Measurements from ENCODE around the gene LHFPL6. TPM values are rescaled to one million over a fixed set of nuclear protein-coding genes. Genes with fewer than 3 reads are reported as not detected.
A peak's percentile ranks its signal among the peaks of the same experiment; 100 is the strongest.

Gene LHFPL6
- total and polyA plus RNA-seq, 2 experiments from 2014 or later = 91.2 to 111 TPM

DNA sequence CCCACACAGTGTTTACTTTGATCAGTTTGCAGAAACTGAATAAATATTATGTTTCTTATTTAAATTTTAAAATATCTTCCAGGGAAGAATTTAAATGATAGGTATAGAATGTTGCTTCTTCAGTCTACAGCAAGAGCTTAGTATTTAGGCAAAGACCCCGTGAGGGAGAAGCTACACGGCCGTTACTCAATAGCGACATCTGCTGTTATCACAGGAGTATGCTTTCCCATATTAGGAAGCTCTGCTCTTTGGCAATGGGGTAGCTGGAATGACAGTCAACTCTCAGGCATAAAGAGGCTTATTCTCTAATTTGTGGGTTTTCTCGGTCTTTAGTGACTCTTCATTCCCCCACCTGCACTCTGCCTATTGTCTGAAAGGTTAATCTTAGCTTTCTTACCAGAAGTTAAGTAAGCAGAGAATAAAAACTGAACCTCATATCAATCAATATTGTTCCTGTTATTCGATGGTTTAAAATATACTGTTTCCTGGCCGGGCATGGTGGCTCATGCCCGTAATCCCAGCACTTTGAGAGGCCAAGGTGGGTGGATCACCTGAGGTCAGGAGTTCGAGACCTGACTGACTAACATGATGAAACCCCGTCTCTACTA lies 13.2 kb upstream of the LHFPL6 start:
- Histone ChIP-seq H3K27me3 (replicated peaks; ENCODE audit: insufficient read depth) (no peaks in the 10 kb centered on the region; the same call in 1 of the 2 replicates), H3K9ac (no peak overlapping the region), H3K9me2 (ENCODE audit: insufficient read depth) (no peaks in the 10 kb centered on the region), H3K4me2 (ENCODE audit: unreplicated experiment) (no peak overlapping the region), H3F3A (ENCODE audit: insufficient read depth) (no peaks in the 10 kb centered on the region), H3K36me3 (ENCODE audit: low read depth) (no peaks in the 10 kb centered on the region), H4K20me1 (ENCODE audit: insufficient read depth) (no peaks in the 10 kb centered on the region), H3K79me2 (ENCODE audit: insufficient read depth) (no peaks in the 10 kb centered on the region), H3K9me3 (ENCODE audit: low read depth) (no peaks in the 10 kb centered on the region), H3K4me1 (ENCODE audit: insufficient read depth) (no peaks in the 10 kb centered on the region), H2AFZ (no peak overlapping the region), H3K4me3 (no peak overlapping the region), H3K27ac (no peak overlapping the region)
- WGBS, 2 experiments (ENCODE audit: low coverage in 1 of 2, low lambda C conversion rate in 2 of 2, missing lambda C conversion rate in 2 of 2) = 31 to 36% methylated on average over 10 of the region's 10 CpGs
- in situ Hi-C loops (cut with MboI) = loop anchor here (5.0 to 25.0 kb wide), 3 partner anchors 329 to 579 kb away; partner anchors contain the start of genes NHLRC3 and PROSER1
- DNase-seq = peak; percentile 74
- TF ChIP-seq EZH2 (IDR thresholded peaks at IDR 0.05; ENCODE audit: insufficient read depth, poor library complexity, severe bottlenecking) (no peak), EZH2phosphoT487 (IDR thresholded peaks at IDR 0.05; ENCODE audit: insufficient read depth, low read depth) (no peak)

GRCh38 chr13:39612023-39612637 lies 9.1 kb upstream of the LHFPL6 start:
- Histone ChIP-seq H3F3A (ENCODE audit: insufficient read depth) (no peaks in the 10 kb centered on the region), H3K4me2 (ENCODE audit: unreplicated experiment) (no peak overlapping the region), H3K9ac (no peak overlapping the region), H3K9me2 (ENCODE audit: insufficient read depth) (no peaks in the 10 kb centered on the region), H4K20me1 (ENCODE audit: insufficient read depth) (no peaks in the 10 kb centered on the region), H2AFZ (no peak overlapping the region), H3K9me3 (ENCODE audit: low read depth) (no peaks in the 10 kb centered on the region), H3K36me3 (ENCODE audit: low read depth) (no peaks in the 10 kb centered on the region), H3K27me3 (replicated peaks; ENCODE audit: insufficient read depth) (no peaks in the 10 kb centered on the region), H3K79me2 (ENCODE audit: insufficient read depth) (no peaks in the 10 kb centered on the region), H3K27ac (no peak overlapping the region), H3K4me1 (ENCODE audit: insufficient read depth) (no peaks in the 10 kb centered on the region), H3K4me3 (no peak overlapping the region)
- in situ Hi-C loops (cut with MboI) = loop anchor here (25.0 kb wide), 2 partner anchors 325 to 575 kb away; partner anchors contain the start of genes NHLRC3 and PROSER1
- peak; percentile 74 for DNase-seq
- 40 to 46% methylated on average over 5 of the region's 5 CpGs for WGBS, 2 experiments (ENCODE audit: low coverage in 1 of 2, low lambda C conversion rate in 2 of 2, missing lambda C conversion rate in 2 of 2)
- TF ChIP-seq EZH2phosphoT487 (IDR thresholded peaks at IDR 0.05; ENCODE audit: insufficient read depth, low read depth) (no peak), EZH2 (IDR thresholded peaks at IDR 0.05; ENCODE audit: insufficient read depth, poor library complexity, severe bottlenecking) (no peak)

DNA sequence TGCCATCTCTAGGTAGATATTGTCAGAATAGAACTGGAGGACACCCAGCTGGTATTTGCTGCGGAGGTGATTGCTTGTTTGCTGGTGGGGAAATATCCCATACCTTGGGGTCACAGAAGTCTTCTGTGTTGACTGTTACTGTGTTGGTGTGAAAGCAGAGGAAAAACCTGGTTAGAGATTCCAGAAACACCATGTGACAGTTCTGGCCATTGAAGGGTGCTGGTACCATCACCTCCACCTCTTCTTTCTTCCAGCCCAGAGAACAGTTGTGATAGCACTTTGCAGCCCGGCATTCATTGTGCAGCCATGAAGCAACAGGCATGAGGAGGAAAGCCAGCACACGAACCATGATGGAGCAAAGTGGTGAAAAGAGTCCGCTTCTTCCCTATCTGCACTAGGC lies 4.9 kb upstream of the LHFPL6 start:
- Histone ChIP-seq H3K9ac (no peak overlapping the region), H3K79me2 (ENCODE audit: insufficient read depth) (no peaks in the 10 kb centered on the region), H3K36me3 (ENCODE audit: low read depth) (no peaks in the 10 kb centered on the region), H3K4me3 (no peak overlapping the region), H3K9me2 (ENCODE audit: insufficient read depth) (no peaks in the 10 kb centered on the region), H2AFZ (no peak overlapping the region), H3F3A (ENCODE audit: insufficient read depth) (no peaks in the 10 kb centered on the region), H3K4me2 (ENCODE audit: unreplicated experiment) (no peak overlapping the region), H3K4me1 (ENCODE audit: insufficient read depth) (no peaks in the 10 kb centered on the region), H3K9me3 (ENCODE audit: low read depth) (no peaks in the 10 kb centered on the region), H3K27me3 (replicated peaks; ENCODE audit: insufficient read depth) (no peaks in the 10 kb centered on the region), H4K20me1 (ENCODE audit: insufficient read depth) (no peaks in the 10 kb centered on the region), H3K27ac (no peak overlapping the region)
- TF ChIP-seq EZH2phosphoT487 (IDR thresholded peaks at IDR 0.05; ENCODE audit: insufficient read depth, low read depth) (no peak), EZH2 (IDR thresholded peaks at IDR 0.05; ENCODE audit: insufficient read depth, poor library complexity, severe bottlenecking) (no peak)
- 78 to 87% methylated on average over 4 of the region's 4 CpGs for WGBS, 2 experiments (ENCODE audit: low coverage in 1 of 2, low lambda C conversion rate in 2 of 2, missing lambda C conversion rate in 2 of 2)
- no peak for DNase-seq
- in situ Hi-C loops (cut with MboI) = loop anchor here (10.0 to 25.0 kb wide), 3 partner anchors 183 to 571 kb away; partner anchors contain the start of genes NHLRC3 and PROSER1

DNA sequence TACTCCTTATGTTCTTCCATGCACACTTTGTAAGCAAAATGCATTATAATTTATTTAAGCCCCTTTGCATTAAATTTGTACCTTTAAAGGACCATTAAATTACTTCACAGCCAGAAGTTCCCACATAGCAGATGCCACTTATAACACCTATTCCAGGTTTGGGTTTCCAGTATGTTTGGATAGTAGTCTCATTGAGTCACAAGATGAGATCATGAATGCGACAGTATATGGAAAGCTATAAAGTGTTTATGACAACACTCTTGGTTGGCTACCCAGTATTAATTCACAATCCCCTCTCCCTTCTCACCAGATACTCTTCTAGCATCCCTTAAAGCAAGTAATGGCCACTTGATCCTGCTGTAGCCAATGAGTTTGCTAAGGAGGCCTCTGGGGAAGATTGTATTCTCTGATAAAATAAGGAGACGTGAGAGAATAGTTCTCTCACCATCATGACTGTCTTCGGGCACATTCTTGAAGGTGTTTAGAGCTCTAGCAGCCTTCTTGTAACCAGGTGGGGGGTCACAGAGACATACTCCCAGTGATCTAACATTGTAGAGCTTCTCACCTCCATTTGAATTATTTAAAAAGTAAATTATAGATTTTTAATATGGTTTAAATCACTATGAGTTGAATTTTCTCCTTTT lies 2.8 kb upstream of the LHFPL6 start:
- H3F3A ChIP-seq (ENCODE audit: insufficient read depth) = no peaks in the 10 kb centered on the region
- WGBS, 2 experiments (ENCODE audit: low coverage in 1 of 2, low lambda C conversion rate in 2 of 2, missing lambda C conversion rate in 2 of 2) = 82 to 85% methylated on average over 3 of the region's 3 CpGs
- H3K9me2 ChIP-seq (ENCODE audit: insufficient read depth) = no peaks in the 10 kb centered on the region
- peaks cover 16% of the 10 kb centered on the region for H3K79me2 ChIP-seq (ENCODE audit: insufficient read depth)
- in situ Hi-C loops (cut with MboI) = loop anchor here (10.0 to 25.0 kb wide), 3 partner anchors 181 to 568 kb away; partner anchors contain the start of genes NHLRC3 and PROSER1
- no peaks in the 10 kb centered on the region for H3K9me3 ChIP-seq (ENCODE audit: low read depth)
- no peaks in the 10 kb centered on the region for H3K27me3 ChIP-seq (replicated peaks; ENCODE audit: insufficient read depth)
- H3K36me3 ChIP-seq (ENCODE audit: low read depth) = no peaks in the 10 kb centered on the region
- no peak for DNase-seq
- TF ChIP-seq EZH2phosphoT487 (IDR thresholded peaks at IDR 0.05; ENCODE audit: insufficient read depth, low read depth) (no peak), EZH2 (IDR thresholded peaks at IDR 0.05; ENCODE audit: insufficient read depth, poor library complexity, severe bottlenecking) (no peak)
- peaks cover 9% of the 10 kb centered on the region for H3K4me1 ChIP-seq (ENCODE audit: insufficient read depth)
- H3K27ac ChIP-seq = no peak overlapping the region
- no peak overlapping the region for H3K4me2 ChIP-seq (ENCODE audit: unreplicated experiment)
- H3K4me3 ChIP-seq = no peak overlapping the region
- H2AFZ ChIP-seq = no peak overlapping the region
- no peak overlapping the region for H3K9ac ChIP-seq
- H4K20me1 ChIP-seq (ENCODE audit: insufficient read depth) = no peaks in the 10 kb centered on the region

All from GM23248 (cell line).